Stimulated activated naive CD8-positive, alpha-beta T cell treated with anti-CD3 and anti-CD28 coated beads, Interleukin-15, Interleukin-2, amounts not matched to agents 100 ng/mL and 50 ng/mL, for 24 hours (primary cell): ENCODE data around the gene NANOS2.
A peak's percentile ranks its signal among the peaks of the same experiment; 100 is the strongest.
"Not testable (repeated sequence)": the region's sequence is repeated elsewhere in the genome, so short reads cannot be mapped to it uniquely, and the experiment has no call there.

Experiments used
- H3K27ac Mint-ChIP-seq: one replicate; pipeline ENCODE4 v1.8.0; 2021; ENCODE audit warnings: mild to moderate bottlenecking, mixed read lengths
- H3K27me3 Mint-ChIP-seq: one replicate; pipeline ENCODE4 v1.8.0; 2021; ENCODE audit warnings: mixed read lengths
- H3K36me3 Mint-ChIP-seq: one replicate; pipeline ENCODE4 v1.8.0; 2021; ENCODE audit warnings: low read depth, mixed read lengths
- H3K4me1 Mint-ChIP-seq: one replicate; pipeline ENCODE4 v1.8.0; 2021; ENCODE audit warnings: low read depth, mixed read lengths
- H3K4me3 Mint-ChIP-seq: one replicate; pipeline ENCODE4 v1.8.0; 2021; ENCODE audit warnings: mild to moderate bottlenecking, mixed read lengths
- H3K9me3 Mint-ChIP-seq: one replicate; pipeline ENCODE4 v1.8.0; 2021; ENCODE audit warnings: mixed read lengths

Gene NANOS2

GRCh38 chr19:45879055-45879454, 35.5 kb downstream of the NANOS2 start:
- H3K27me3 Mint-ChIP-seq: peaks cover 18% of the 10 kb centered on the region
- no peak overlapping the region for H3K4me3 Mint-ChIP-seq
- H3K27ac Mint-ChIP-seq: no peak overlapping the region
- no peaks in the 10 kb centered on the region for H3K9me3 Mint-ChIP-seq
- peaks cover 43% of the 10 kb centered on the region for H3K4me1 Mint-ChIP-seq
- H3K36me3 Mint-ChIP-seq: no peaks in the 10 kb centered on the region

GRCh38 chr19:45878043-45878794, 36.4 kb downstream of the NANOS2 start:
- Mint-ChIP-seq H3K27me3 (peaks cover 18% of the 10 kb centered on the region), H3K9me3 (no peaks in the 10 kb centered on the region), H3K4me1 (peaks cover 35% of the 10 kb centered on the region), H3K4me3 (no peak overlapping the region), H3K36me3 (no peaks in the 10 kb centered on the region), H3K27ac (no peak overlapping the region)

- Mint-ChIP-seq H3K4me3 (peak overlapping the region; percentile 59), H3K4me1 (peaks cover 26% of the 10 kb centered on the region), H3K9me3 (no peaks in the 10 kb centered on the region), H3K27me3 (peaks cover 18% of the 10 kb centered on the region), H3K27ac (peak overlapping the region; percentile 13), H3K36me3 (no peaks in the 10 kb centered on the region)
Observed at GRCh38 chr19:45876411-45877197, 38.0 kb downstream of the NANOS2 start.

- Mint-ChIP-seq H3K4me3 (peak overlapping the region; percentile 59), H3K36me3 (no peaks in the 10 kb centered on the region), H3K27ac (peak overlapping the region; percentile 13), H3K9me3 (no peaks in the 10 kb centered on the region), H3K27me3 (peaks cover 18% of the 10 kb centered on the region), H3K4me1 (peaks cover 21% of the 10 kb centered on the region)
Observed at GRCh38 chr19:45876161-45876410, 38.5 kb downstream of the NANOS2 start.

GRCh38 chr19:45874620-45874966, 40.0 kb downstream of the NANOS2 start:
- Mint-ChIP-seq H3K27ac (no peak overlapping the region), H3K36me3 (no peaks in the 10 kb centered on the region), H3K4me1 (peaks cover 20% of the 10 kb centered on the region), H3K27me3 (peaks cover 18% of the 10 kb centered on the region), H3K4me3 (no peak overlapping the region), H3K9me3 (no peaks in the 10 kb centered on the region)

GRCh38 chr19:45873219-45873772, 41.3 kb downstream of the NANOS2 start:
- no peaks in the 10 kb centered on the region for H3K9me3 Mint-ChIP-seq
- H3K4me3 Mint-ChIP-seq: no peak overlapping the region

GRCh38 chr19:45872095-45872919, 42.3 kb downstream of the NANOS2 start:
- Mint-ChIP-seq H3K4me3 (no peak overlapping the region), H3K27ac (no peak overlapping the region), H3K27me3 (peaks cover 13% of the 10 kb centered on the region), H3K9me3 (no peaks in the 10 kb centered on the region), H3K36me3 (no peaks in the 10 kb centered on the region), H3K4me1 (peaks cover 12% of the 10 kb centered on the region)

More at GRCh38 chr19:45873219-45873772, 41.3 kb downstream of the NANOS2 start:
- H3K36me3 Mint-ChIP-seq: no peaks in the 10 kb centered on the region
- H3K27ac Mint-ChIP-seq: no peak overlapping the region
- peaks cover 18% of the 10 kb centered on the region for H3K27me3 Mint-ChIP-seq
- H3K4me1 Mint-ChIP-seq: peaks cover 20% of the 10 kb centered on the region

- Mint-ChIP-seq H3K27me3 (peaks cover 9% of the 10 kb centered on the region), H3K9me3 (no peaks in the 10 kb centered on the region), H3K27ac (no peak overlapping the region), H3K4me3 (no peak overlapping the region), H3K4me1 (peaks cover 1% of the 10 kb centered on the region), H3K36me3 (no peaks in the 10 kb centered on the region)
Observed at GRCh38 chr19:45870798-45871197, 43.8 kb downstream of the NANOS2 start.

- H3K36me3 Mint-ChIP-seq, H3K27ac Mint-ChIP-seq, H3K9me3 Mint-ChIP-seq, H3K4me3 Mint-ChIP-seq: not testable (repeated sequence)
- H3K27me3 Mint-ChIP-seq: peaks cover 30% of the 10 kb centered on the region
- peaks cover 14% of the 10 kb centered on the region for H3K4me1 Mint-ChIP-seq
Observed at GRCh38 chr19:45867241-45867640, 47.3 kb downstream of the NANOS2 start.

GRCh38 chr19:45866400-45867176, 48.0 kb downstream of the NANOS2 start:
- no peak overlapping the region for H3K4me3 Mint-ChIP-seq
- peaks cover 9% of the 10 kb centered on the region for H3K36me3 Mint-ChIP-seq
- H3K4me1 Mint-ChIP-seq: peaks cover 20% of the 10 kb centered on the region
- H3K27me3 Mint-ChIP-seq: peaks cover 30% of the 10 kb centered on the region
- no peaks in the 10 kb centered on the region for H3K9me3 Mint-ChIP-seq
- no peak overlapping the region for H3K27ac Mint-ChIP-seq

GRCh38 chr19:45865269-45865948, 49.2 kb downstream of the NANOS2 start:
- H3K36me3 Mint-ChIP-seq: peaks cover 9% of the 10 kb centered on the region
- peaks cover 30% of the 10 kb centered on the region for H3K27me3 Mint-ChIP-seq

GRCh38 chr19:45864629-45865082, 49.9 kb downstream of the NANOS2 start:
- Mint-ChIP-seq H3K4me1 (peaks cover 30% of the 10 kb centered on the region), H3K9me3 (no peaks in the 10 kb centered on the region), H3K27me3 (peaks cover 30% of the 10 kb centered on the region), H3K4me3 (peak overlapping the region; percentile 62), H3K36me3 (peaks cover 9% of the 10 kb centered on the region), H3K27ac (no peak overlapping the region)

More at GRCh38 chr19:45865269-45865948, 49.2 kb downstream of the NANOS2 start:
- Mint-ChIP-seq H3K9me3 (no peaks in the 10 kb centered on the region), H3K27ac (no peak overlapping the region), H3K4me1 (peaks cover 30% of the 10 kb centered on the region), H3K4me3 (no peak overlapping the region)

GRCh38 chr19:45863840-45864628, 50.5 kb downstream of the NANOS2 start, which contains the start of gene FOXA3:
TSS of gene FOXA3 (plus strand) at chr19:45864326. CDS start at chr19:45864457, 131 bp downstream.
- peak within 1 kb of the TSS; percentile 99 for H3K27ac Mint-ChIP-seq
- no peaks in the 10 kb centered on the region for H3K9me3 Mint-ChIP-seq
- H3K4me1 Mint-ChIP-seq: peaks cover 30% of the 10 kb centered on the region
- peaks cover 16% of the 10 kb centered on the region for H3K36me3 Mint-ChIP-seq
- peak within 1 kb of the TSS; percentile 95 for H3K4me3 Mint-ChIP-seq
- H3K27me3 Mint-ChIP-seq: peaks cover 30% of the 10 kb centered on the region
